Adrenal gland (tissue), 12 donors: Measurements from ENCODE around the gene DLG2. TPM values are rescaled to one million over a fixed set of nuclear protein-coding genes. Genes with fewer than 3 reads are reported as not detected.

Experiments used
- DNase-seq, 7 donors: peaks; one replicate each; pipeline ENCODE4 v3.0.0-alpha.2; 2019 to 2020
- H3K27ac ChIP-seq, 5 donors: fragments of 200-600 bp; sonication (generic) in 4 of 5; 1 replicate in 3 of 5; 2 replicates in 2 of 5; pipeline versions ENCODE4 v1.5.1 to v1.8.0; 2016 to 2020; ENCODE audit warnings: mild to moderate bottlenecking in 1 of 5
- H3K27me3 ChIP-seq: fragments of 200-600 bp; 2 replicates; pipeline ENCODE4 v1.8.0; 2021
- H3K36me3 ChIP-seq, 2 donors: fragments of 200-600 bp; replicated peaks in 1 of 2; 1 replicate in 1 of 2; 2 replicates in 1 of 2; pipeline versions ENCODE4 v1.5.1 to v1.8.0; 2018 to 2022
- H3K4me1 ChIP-seq, 2 donors: fragments of 200-600 bp; replicated peaks in 1 of 2; 1 replicate in 1 of 2; 2 replicates in 1 of 2; pipeline versions ENCODE4 v1.5.1 to v1.8.0; 2018 to 2021
- H3K4me3 ChIP-seq, 4 donors: fragments of 200-600 bp; sonication (generic) in 3 of 4; one replicate each; pipeline ENCODE4 v1.5.1; 2016 to 2018
- H3K9me3 ChIP-seq, 3 donors: fragments of 200-600 bp; sonication (generic) in 1 of 3; replicated peaks in 1 of 3; 1 replicate in 2 of 3; 2 replicates in 1 of 3; pipeline versions ENCODE4 v1.5.1 to v1.8.0; 2016 to 2021
- POLR2A ChIP-seq, 2 donors: fragments of 450-650 bp; IDR thresholded peaks; one replicate each; pipeline ENCODE4 v1.6.1; 2017; ENCODE audit warnings: antibody characterized with exemption in 2 of 2, mild to moderate bottlenecking in 2 of 2, moderate library complexity in 1 of 2
- WGBS, 4 donors: extraction: QIAGEN DNeasy Blood & Tissue Kit in 2 of 4; methylation state at CpG; one replicate each; pipeline versions ENCODE4 v1.1.5 to v1.1.7; 2013 to 2017; 5-methylcytosine and 5-hydroxymethylcytosine counted together
- intact Hi-C, 2 donors: fragments of 100-400 bp; cut with DNase I; formaldehyde crosslinking; loops; one replicate each; pipeline versions ENCODE4 v1.14.1 to v1.15.0; 2022 to 2023
- polyA plus RNA-seq, 3 donors: library from polyadenylated mRNA; stranded (reverse); fragments of 200-250 nt in 2 of 3; fragments of 350-450 nt in 1 of 3; fragmentation: Illumina TruSeq in 1 of 3; extraction: RNeasy Lipid Tissue Mini Kit (QIAGEN cat#74804) in 1 of 3; gene quantifications; one replicate each; pipeline ENCODE4 v1.2.3, GENCODE V29; 2013 to 2014
- total RNA-seq, 9 donors: library from RNA; depleted of rRNA in 4 of 9; stranded (reverse); fragments of >200 nt in 4 of 9; fragments of 120-200 nt in 1 of 9; fragmentation: NEBNext Ultra II Directional in 1 of 9; extraction: Animal tissue kit (Norgen Biotek cat#: 25700) in 1 of 9; gene quantifications; one replicate each; pipeline versions ENCODE4 v1.1.0 to v1.2.4, GENCODE V29; 2013 to 2023
- TF ChIP-seq, protein P1 (sequence below), 6 experiments: fragments of 450-650 bp in 4 of 6; fragments of 200-600 bp in 2 of 6; sonication (generic) in 1 of 6; IDR thresholded peaks; 1 replicate in 5 of 6; 2 replicates in 1 of 6; pipeline versions ENCODE4 v1.5.1 to v1.8.0; 2016 to 2021; ENCODE audit warnings: antibody characterized with exemption in 6 of 6, mild to moderate bottlenecking in 2 of 6, moderate library complexity in 1 of 6
- donor health status: healthy with polysubstance abuse.
- donor health status: Bipolar disorder and iron deficiency.
- donor health status: DM: yes; HTN: yes; CAD: no.
- donor health status: DM: no; HTN: no; CAD: no.
- donor health status: DM: no; HTN: no; CAD: no.
- donor health status: DM: yes; HTN: yes; CAD: no.

DLG2 gene
- total and polyA plus RNA-seq, 12 donors = 8.3 to 101 (median 37.5) TPM

DNA sequence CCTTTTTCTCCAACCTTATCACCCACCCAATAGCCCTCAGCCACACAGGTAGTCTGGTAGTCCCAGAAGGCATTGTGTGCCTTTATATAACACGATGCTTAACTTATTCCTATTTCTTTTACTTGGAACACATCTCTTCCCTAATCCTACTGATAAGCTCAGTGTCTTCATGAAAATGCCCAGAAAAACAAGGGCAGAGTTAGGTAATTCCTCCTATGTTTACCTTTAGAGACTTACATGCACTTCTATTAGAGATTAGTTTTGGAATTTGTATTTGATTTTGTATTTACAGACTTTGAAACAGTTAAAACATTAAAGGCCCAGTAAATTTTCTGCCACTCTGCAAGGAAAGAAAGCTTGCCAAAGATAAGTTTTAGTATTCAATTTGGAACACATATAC is 1703.2 kb downstream of the DLG2 start:
- intact Hi-C loops = loop anchor here in 1 of 2 donors (10.0 kb wide), 1 partner anchor 69 kb away; no protein-coding TSS in a partner anchor
- Histone ChIP-seq H3K27ac (no peak overlapping the region), H3K27me3 (no peaks in the 10 kb centered on the region), H3K36me3 (no peaks in the 10 kb centered on the region), H3K4me1 (peaks cover 2 to 4% of the 10 kb centered on the region in 2 donors), H3K4me3 (no peak overlapping the region), H3K9me3 (peaks cover 0 to 5% (median 0%) of the 10 kb centered on the region in 3 donors)
- DNase-seq = no peak
- 80 to 89% (median 84%) methylated on average over 1 of the region's 1 CpG for WGBS, 4 donors
- no peak for TF ChIP-seq POLR2A (IDR thresholded peaks at IDR 0.05)
- TF ChIP-seq, protein P1, sequence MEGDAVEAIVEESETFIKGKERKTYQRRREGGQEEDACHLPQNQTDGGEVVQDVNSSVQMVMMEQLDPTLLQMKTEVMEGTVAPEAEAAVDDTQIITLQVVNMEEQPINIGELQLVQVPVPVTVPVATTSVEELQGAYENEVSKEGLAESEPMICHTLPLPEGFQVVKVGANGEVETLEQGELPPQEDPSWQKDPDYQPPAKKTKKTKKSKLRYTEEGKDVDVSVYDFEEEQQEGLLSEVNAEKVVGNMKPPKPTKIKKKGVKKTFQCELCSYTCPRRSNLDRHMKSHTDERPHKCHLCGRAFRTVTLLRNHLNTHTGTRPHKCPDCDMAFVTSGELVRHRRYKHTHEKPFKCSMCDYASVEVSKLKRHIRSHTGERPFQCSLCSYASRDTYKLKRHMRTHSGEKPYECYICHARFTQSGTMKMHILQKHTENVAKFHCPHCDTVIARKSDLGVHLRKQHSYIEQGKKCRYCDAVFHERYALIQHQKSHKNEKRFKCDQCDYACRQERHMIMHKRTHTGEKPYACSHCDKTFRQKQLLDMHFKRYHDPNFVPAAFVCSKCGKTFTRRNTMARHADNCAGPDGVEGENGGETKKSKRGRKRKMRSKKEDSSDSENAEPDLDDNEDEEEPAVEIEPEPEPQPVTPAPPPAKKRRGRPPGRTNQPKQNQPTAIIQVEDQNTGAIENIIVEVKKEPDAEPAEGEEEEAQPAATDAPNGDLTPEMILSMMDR (IDR thresholded peaks at IDR 0.05) = no peak

DNA sequence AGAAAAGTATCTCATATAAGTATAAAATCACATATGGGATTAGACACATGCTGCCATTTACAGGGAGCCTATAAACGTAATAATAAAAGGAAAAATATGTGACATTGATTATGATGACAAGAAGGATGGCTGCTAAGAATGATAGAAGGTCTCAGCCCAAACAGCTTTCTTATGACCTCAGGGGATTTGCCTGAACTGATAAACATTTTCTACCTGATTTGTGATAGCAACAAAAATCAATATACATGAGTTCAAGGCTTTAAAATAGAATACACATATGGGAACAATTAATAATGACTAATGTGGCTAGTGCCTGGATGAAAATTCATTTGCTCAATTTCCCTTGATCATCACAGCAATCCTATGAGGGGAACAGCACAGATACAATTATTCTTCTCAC is 1704.2 kb downstream of the DLG2 start:
- Histone ChIP-seq H3K36me3 (no peaks in the 10 kb centered on the region), H3K4me1 (peaks cover 4 to 11% of the 10 kb centered on the region in 2 donors), H3K27me3 (no peaks in the 10 kb centered on the region), H3K9me3 (peaks cover 0 to 5% (median 0%) of the 10 kb centered on the region in 3 donors), H3K27ac (no peak overlapping the region), H3K4me3 (no peak overlapping the region)
- intact Hi-C loops = loop anchor here in 1 of 2 donors (10.0 kb wide), 1 partner anchor 68 kb away; no protein-coding TSS in a partner anchor
- TF ChIP-seq, protein P1 (IDR thresholded peaks at IDR 0.05) = no peak
- DNase-seq = no peak
- 63 to 74% (median 69%) methylated on average over 1 of the region's 1 CpG for WGBS, 4 donors

DNA sequence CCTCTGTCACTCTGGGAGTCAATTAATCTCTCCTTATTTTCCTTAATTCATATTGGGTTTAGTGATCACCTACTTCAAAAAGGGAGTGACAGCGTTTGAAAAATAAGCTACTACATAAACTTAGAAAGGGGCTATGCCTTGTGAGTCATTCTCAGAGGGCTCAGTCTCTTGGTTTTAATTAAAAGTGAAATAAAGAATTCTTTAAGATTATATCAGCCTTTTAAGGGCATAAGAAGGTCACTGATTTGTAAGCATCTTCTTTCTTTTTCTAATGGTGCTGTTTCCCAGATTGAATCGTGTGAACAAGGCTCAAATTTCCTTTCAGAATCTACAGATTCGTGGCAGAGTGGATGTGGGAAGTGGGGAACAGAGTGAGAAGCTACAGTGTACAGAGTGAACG is 1704.8 kb downstream of the DLG2 start:
- no peaks in the 10 kb centered on the region for H3K36me3 ChIP-seq
- H3K4me3 ChIP-seq = no peak overlapping the region
- H3K4me1 ChIP-seq = peaks cover 4 to 11% of the 10 kb centered on the region in 2 donors
- WGBS, 4 donors = 69 to 73% (median 70%) methylated on average over 4 of the region's 4 CpGs
- TF ChIP-seq, protein P1 (IDR thresholded peaks at IDR 0.05) = no peak
- TF ChIP-seq POLR2A (IDR thresholded peaks at IDR 0.05) = no peak
- no peak for DNase-seq
- peaks cover 0 to 5% (median 0%) of the 10 kb centered on the region in 3 donors for H3K9me3 ChIP-seq
- intact Hi-C loops = loop anchor here in 1 of 2 donors (10.0 kb wide), 1 partner anchor 68 kb away; no protein-coding TSS in a partner anchor
- no peaks in the 10 kb centered on the region for H3K27me3 ChIP-seq
- no peak overlapping the region for H3K27ac ChIP-seq

DNA sequence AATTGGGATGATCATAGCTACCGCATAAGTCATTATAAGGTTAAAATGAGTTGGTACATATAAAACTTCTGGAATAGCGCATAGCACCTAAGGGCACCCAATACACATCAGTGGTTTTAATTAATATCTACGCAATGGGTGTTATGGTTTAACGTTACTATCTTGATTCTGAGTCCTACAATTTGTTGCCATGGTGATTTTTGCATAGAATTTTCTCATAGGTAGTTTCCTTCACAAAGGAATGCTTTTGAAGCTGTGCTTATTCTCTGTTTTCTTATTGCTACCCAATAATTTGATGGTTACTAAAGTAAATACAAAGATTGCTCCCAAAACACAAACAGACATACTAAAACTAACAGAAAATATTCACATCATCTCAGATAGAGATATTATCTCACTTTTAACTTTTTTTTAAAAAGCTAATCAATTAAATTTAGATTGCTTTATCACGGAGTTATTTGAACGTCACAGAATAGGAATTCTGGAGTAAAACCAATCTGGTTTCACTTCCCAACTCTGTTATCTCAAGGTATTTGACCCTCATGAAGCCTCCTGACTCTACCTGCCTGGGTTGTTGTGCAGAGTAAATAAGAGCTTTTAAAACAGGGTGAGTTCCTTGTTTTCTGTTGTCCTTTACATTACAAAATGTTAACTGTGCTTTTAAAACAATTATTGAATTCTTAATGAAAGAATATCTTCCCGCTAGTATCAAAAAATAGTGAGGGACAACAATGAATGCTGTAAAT is 1705.5 kb downstream of the DLG2 start:
- DNase-seq = no peak
- Histone ChIP-seq H3K27ac (no peak overlapping the region), H3K36me3 (no peaks in the 10 kb centered on the region), H3K27me3 (no peaks in the 10 kb centered on the region), H3K4me3 (no peak overlapping the region), H3K4me1 (peaks cover 4 to 11% of the 10 kb centered on the region in 2 donors), H3K9me3 (peaks cover 0 to 5% (median 0%) of the 10 kb centered on the region in 3 donors)
- TF ChIP-seq, protein P1 (IDR thresholded peaks at IDR 0.05) = no peak
- TF ChIP-seq POLR2A (IDR thresholded peaks at IDR 0.05) = no peak
- intact Hi-C loops = loop anchor here in 1 of 2 donors (10.0 kb wide), 1 partner anchor 67 kb away; no protein-coding TSS in a partner anchor
- WGBS, 4 donors = 72 to 85% (median 81%) methylated on average over 7 of the region's 7 CpGs
